HCT116 (cell line): ENCODE data around the gene GRK5. TPM values are rescaled to one million over a fixed set of nuclear protein-coding genes. Genes with fewer than 3 reads are reported as not detected.
"Not testable (repeated sequence)": the region's sequence is repeated elsewhere in the genome, so short reads cannot be mapped to it uniquely, and the experiment has no call there.

ENCODE experiments used
- ATAC-seq: fragments of 200-7000 bp; cut with Tn5 transposase; 2 replicates; pipeline ENCODE4 v1.9.1; 2020; ENCODE audit warnings: mild to moderate bottlenecking, moderate library complexity
- BruUV-seq: library from RNA; stranded (reverse); fragments of 400-500 nt; replicated peaks from 2 replicates; lab custom pipeline; 2021; lab: Mats Ljungman, UMichigan
- CTCF ChIA-PET: fragments of 300-600 bp; sonication (Branson Sonifier 250); formaldehyde crosslinking; loops from one replicate; lab custom pipeline; 2021; ENCODE audit warnings: antibody characterized with exemption; lab: Charles Lee
- POLR2A ChIA-PET: fragments of 300-600, 350-600 bp; sonication (Branson Sonifier 250); formaldehyde crosslinking; loops from one replicate; lab custom pipeline; 2021; ENCODE audit warnings: antibody characterized with exemption; lab: Charles Lee
- RAD21 ChIA-PET, 2 experiments: fragments of 300-600 bp; sonication (Branson Sonifier 250); formaldehyde crosslinking; loops; one replicate each; lab custom pipeline; 2023; ENCODE audit warnings: low total read pairs in 2 of 2; ENCODE audit not compliant: uncharacterized antibody in 2 of 2, unreplicated experiment in 2 of 2, low non-redundant PET in 1 of 2; lab: Charles Lee
- DNase-seq: peaks from one replicate; pipeline ENCODE4 v3.0.0-alpha.2; 2010; ENCODE audit warnings: low read depth, low spot score
- H2AFZ ChIP-seq: fragments of 200-600 bp; shearing (Covaris generic), sonication (generic); 2 replicates; pipeline ENCODE4 v1.6.1; 2017; ENCODE audit warnings: low read depth, mixed run types, mixed read lengths, antibody characterized with exemption, low read length; ENCODE audit not compliant: poor library complexity, severe bottlenecking
- H3K27ac ChIP-seq: 2 replicates; pipeline ENCODE4 v1.5.1; 2012; ENCODE audit warnings: low read depth, low read length
- H3K27me3 ChIP-seq: fragments of 200-600 bp; sonication (generic); 2 replicates; pipeline ENCODE4 v1.6.1; 2016; ENCODE audit warnings: mixed run types, low read length, mixed read lengths; ENCODE audit not compliant: insufficient read depth
- H3K36me3 ChIP-seq, 2 experiments: fragments of 200-500 bp in 1 of 2; fragments of 200-600 bp in 1 of 2; sonication (Bioruptor generic) in 1 of 2; sonication (generic) in 1 of 2; 2 replicates each; pipeline versions ENCODE4 v1.5.1 to v1.6.1; 2014 to 2016; ENCODE audit warnings: low read length in 2 of 2, inconsistent platforms in 1 of 2, mixed read lengths in 1 of 2, mixed run types in 1 of 2; ENCODE audit not compliant: insufficient read depth in 2 of 2, control insufficient read depth in 1 of 2
- H3K4me1 ChIP-seq, 2 experiments: fragments of 200-600 bp in 1 of 2; sonication (generic) in 1 of 2; 2 replicates each; pipeline versions ENCODE4 v1.5.1 to v1.6.1; 2012 to 2017; ENCODE audit warnings: low read length in 2 of 2, inconsistent platforms in 1 of 2, mild to moderate bottlenecking in 1 of 2, mixed read lengths in 1 of 2, mixed run types in 1 of 2, moderate library complexity in 1 of 2; ENCODE audit not compliant: insufficient read depth in 2 of 2, control insufficient read depth in 1 of 2
- H3K4me2 ChIP-seq: fragments of 200-600 bp; sonication (generic); 2 replicates; pipeline ENCODE4 v1.6.1; 2017; ENCODE audit warnings: mixed run types, low read length, mixed read lengths
- H3K4me3 ChIP-seq, 2 experiments: fragments of 200-600 bp in 1 of 2; sonication (generic) in 1 of 2; replicated peaks in 1 of 2; 2 replicates each; pipeline ENCODE4 v1.5.1; 2011 to 2016; ENCODE audit warnings: low read length in 2 of 2, control low read depth in 1 of 2, low read depth in 1 of 2, mild to moderate bottlenecking in 1 of 2, mixed read lengths in 1 of 2, mixed run types in 1 of 2
- H3K79me2 ChIP-seq: fragments of 200-600 bp; sonication (generic); 2 replicates; pipeline ENCODE4 v1.6.1; 2017; ENCODE audit warnings: mild to moderate bottlenecking, mixed run types, low read length, moderate library complexity, mixed read lengths; ENCODE audit not compliant: insufficient read depth
- H3K9ac ChIP-seq: fragments of 200-600 bp; sonication (generic); 2 replicates; pipeline ENCODE4 v1.6.1; 2016; ENCODE audit warnings: low read length, mixed read lengths
- H3K9me2 ChIP-seq: fragments of 200-600 bp; sonication (generic), shearing (Covaris generic); 2 replicates; pipeline ENCODE4 v1.6.1; 2017; ENCODE audit warnings: mixed run types, mild to moderate bottlenecking, moderate library complexity; ENCODE audit not compliant: insufficient read depth
- H3K9me3 ChIP-seq, 2 experiments: fragments of 200-500 bp in 1 of 2; fragments of 200-600 bp in 1 of 2; sonication (Bioruptor generic) in 1 of 2; sonication (generic) in 1 of 2; 2 replicates each; pipeline ENCODE4 v1.6.1; 2014 to 2017; ENCODE audit warnings: low read length in 2 of 2, mixed read lengths in 2 of 2, inconsistent platforms in 1 of 2, low read depth in 1 of 2, mild to moderate bottlenecking in 1 of 2, mixed run types in 1 of 2, moderate library complexity in 1 of 2; ENCODE audit not compliant: control insufficient read depth in 1 of 2, insufficient read depth in 1 of 2
- H4K20me1 ChIP-seq: fragments of 200-600 bp; sonication (generic), shearing (Covaris generic); 2 replicates; pipeline ENCODE4 v1.6.1; 2017; ENCODE audit warnings: mixed run types, mild to moderate bottlenecking, moderate library complexity; ENCODE audit not compliant: insufficient read depth
- CBX3 ChIP-seq: IDR thresholded peaks from 2 replicates; pipeline ENCODE4 v1.6.1; 2012; ENCODE audit warnings: low read depth
- CEBPB ChIP-seq: IDR thresholded peaks from 2 replicates; pipeline ENCODE4 v1.6.1; 2012; ENCODE audit warnings: low read depth
- EZH2phosphoT487 ChIP-seq: fragments of 200-600 bp; IDR thresholded peaks from 2 replicates; pipeline ENCODE4 v1.6.1; 2018; ENCODE audit warnings: antibody characterized with exemption, borderline replicate concordance
- RAD21 ChIP-seq: IDR thresholded peaks from 2 replicates; pipeline ENCODE4 v1.6.1; 2012; ENCODE audit warnings: low read depth, mild to moderate bottlenecking
- SP1 ChIP-seq: IDR thresholded peaks from 2 replicates; pipeline ENCODE4 v1.6.1; 2012; ENCODE audit warnings: low read depth
- YY1 ChIP-seq: IDR thresholded peaks from 2 replicates; pipeline ENCODE4 v1.6.1; 2011; ENCODE audit warnings: low read length, low read depth, moderate library complexity, mild to moderate bottlenecking; ENCODE audit not compliant: insufficient replicate concordance; ENCODE audit errors: extremely low read depth
- ZNF274 ChIP-seq: fragments of 200-500 bp; sonication (Bioruptor generic); IDR thresholded peaks from 2 replicates; pipeline ENCODE4 v1.6.1; 2014; ENCODE audit warnings: mild to moderate bottlenecking, low read depth, low read length, inconsistent platforms
- intact Hi-C: fragments of 100-400 bp; cut with micrococcal nuclease; formaldehyde crosslinking; loops from 2 replicates; pipeline ENCODE4 v1.10.0; 2022
- total RNA-seq: library from RNA; stranded (reverse); gene quantifications from one replicate; pipeline ENCODE4 v1.2.1, GENCODE V29; 2021; ENCODE audit not compliant: unreplicated experiment
- TF ChIP-seq, protein P1 (sequence below), 3 experiments: fragments of 200-600 bp in 1 of 3; sonication (generic) in 1 of 3; IDR thresholded peaks in 2 of 3; conservative IDR thresholded peaks in 1 of 3; 2 replicates each; pipeline ENCODE4 v1.5.1; 2012 to 2017; ENCODE audit warnings: low read depth in 2 of 3, low read length in 2 of 3, antibody characterized with exemption in 1 of 3, borderline replicate concordance in 1 of 3, control low read depth in 1 of 3, mild to moderate bottlenecking in 1 of 3, mixed read lengths in 1 of 3, mixed run types in 1 of 3, moderate library complexity in 1 of 3; ENCODE audit not compliant: insufficient read depth in 1 of 3

Gene GRK5
- total RNA-seq, 1 experiment from 2014 or later: 7.3 TPM

DNA sequence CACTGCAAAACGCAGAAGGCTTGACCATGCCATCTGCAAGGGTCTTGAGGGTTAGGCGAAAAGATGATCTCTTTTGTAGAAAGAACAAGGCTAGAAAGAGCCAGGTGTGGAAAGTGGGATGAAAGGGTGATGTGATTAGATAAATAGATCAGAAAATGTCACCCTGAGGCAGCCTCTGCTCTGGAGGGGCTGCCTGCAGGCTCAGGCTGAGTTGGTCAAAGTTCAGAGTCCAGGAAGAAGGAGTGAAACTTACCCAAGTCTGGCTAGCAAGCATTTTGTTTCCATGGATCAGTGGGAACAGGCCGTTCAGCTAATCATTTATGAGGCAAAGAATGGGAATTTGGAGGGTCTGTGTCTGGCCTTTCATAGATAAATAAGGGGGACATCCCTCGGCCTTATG lies 255.4 kb downstream of the GRK5 start:
- Histone ChIP-seq H3K36me3 (no peaks in the 10 kb centered on the region), H3K9me2 (no peaks in the 10 kb centered on the region), H3K27me3 (no peaks in the 10 kb centered on the region), H2AFZ (no peak overlapping the region), H3K27ac (no peak overlapping the region), H3K79me2 (no peaks in the 10 kb centered on the region), H3K9ac (no peak overlapping the region), H3K4me1 (peaks cover 19 to 33% of the 10 kb centered on the region in 2 experiments), H3K9me3 (peaks cover 0 to 5% of the 10 kb centered on the region in 2 experiments; a peak in 1 of 4 replicates), H3K4me3 (no peak overlapping the region), H3K4me2 (no peak overlapping the region), H4K20me1 (no peaks in the 10 kb centered on the region)
- RAD21 ChIA-PET: no interaction called here
- TF ChIP-seq RAD21 (no peak), EZH2phosphoT487 (no peak), ZNF274 (no peak), SP1 (no peak), CEBPB (no peak), YY1 (no peak)
- TF ChIP-seq, protein P1, sequence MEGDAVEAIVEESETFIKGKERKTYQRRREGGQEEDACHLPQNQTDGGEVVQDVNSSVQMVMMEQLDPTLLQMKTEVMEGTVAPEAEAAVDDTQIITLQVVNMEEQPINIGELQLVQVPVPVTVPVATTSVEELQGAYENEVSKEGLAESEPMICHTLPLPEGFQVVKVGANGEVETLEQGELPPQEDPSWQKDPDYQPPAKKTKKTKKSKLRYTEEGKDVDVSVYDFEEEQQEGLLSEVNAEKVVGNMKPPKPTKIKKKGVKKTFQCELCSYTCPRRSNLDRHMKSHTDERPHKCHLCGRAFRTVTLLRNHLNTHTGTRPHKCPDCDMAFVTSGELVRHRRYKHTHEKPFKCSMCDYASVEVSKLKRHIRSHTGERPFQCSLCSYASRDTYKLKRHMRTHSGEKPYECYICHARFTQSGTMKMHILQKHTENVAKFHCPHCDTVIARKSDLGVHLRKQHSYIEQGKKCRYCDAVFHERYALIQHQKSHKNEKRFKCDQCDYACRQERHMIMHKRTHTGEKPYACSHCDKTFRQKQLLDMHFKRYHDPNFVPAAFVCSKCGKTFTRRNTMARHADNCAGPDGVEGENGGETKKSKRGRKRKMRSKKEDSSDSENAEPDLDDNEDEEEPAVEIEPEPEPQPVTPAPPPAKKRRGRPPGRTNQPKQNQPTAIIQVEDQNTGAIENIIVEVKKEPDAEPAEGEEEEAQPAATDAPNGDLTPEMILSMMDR (IDR thresholded peaks at IDR 0.05 in 2 of 3, conservative IDR thresholded peaks at IDR 0.05 in 1 of 3; ENCODE audit: borderline replicate concordance in 1 of 3, insufficient read depth in 1 of 3, low read depth in 2 of 3, low read length in 2 of 3): no peak
- DNase-seq (no peak), ATAC-seq (no peak)
- CTCF ChIA-PET: no interaction called here
- no TSS peak for BruUV-seq
- POLR2A ChIA-PET: no interaction called here
- intact Hi-C loops: no loop called here

DNA sequence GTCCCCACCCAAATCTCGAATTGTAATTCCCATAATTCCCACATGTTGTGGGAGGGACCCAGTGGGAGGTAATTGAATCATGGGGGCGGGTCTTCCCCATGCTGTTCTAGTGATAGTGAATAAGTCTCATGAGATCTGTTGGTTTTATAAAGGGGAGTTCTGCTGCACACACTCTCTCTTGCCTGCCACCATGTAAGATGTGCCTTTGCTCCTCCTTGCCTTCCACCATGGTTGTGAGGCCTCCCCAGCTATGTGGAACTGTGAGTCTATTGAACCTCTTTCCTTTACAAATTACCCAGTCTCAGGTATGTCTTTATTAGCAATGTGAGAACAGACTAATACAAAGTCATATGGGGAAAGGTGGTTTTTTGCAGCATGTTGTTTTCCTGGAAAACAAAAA lies 255.8 kb downstream of the GRK5 start:
- H3K9me3 ChIP-seq, H2AFZ ChIP-seq, H3K9ac ChIP-seq, DNase-seq, H3K36me3 ChIP-seq, H3K4me3 ChIP-seq, H3K9me2 ChIP-seq, H3K4me2 ChIP-seq, H4K20me1 ChIP-seq, RAD21 ChIA-PET, POLR2A ChIA-PET, H3K27ac ChIP-seq, intact Hi-C loops, CTCF ChIA-PET, H3K79me2 ChIP-seq, H3K27me3 ChIP-seq, ATAC-seq, BruUV-seq: not testable (repeated sequence)
- H3K4me1 ChIP-seq: peaks cover 19 to 33% of the 10 kb centered on the region in 2 experiments
- TF ChIP-seq CBX3: 0 out of 2 replicates have a peak, but pooled peaks have one; percentile 23
